LNCAP (cell line): ENCODE results near the gene LDLRAP1.

ENCODE experiments used
- TF ChIP-seq, protein P1 (sequence below): fragments of 450-650 bp; IDR thresholded peaks from 2 replicates; pipeline ENCODE4 v1.5.1; 2017; ENCODE audit warnings: mild to moderate bottlenecking

LDLRAP1 gene

DNA sequence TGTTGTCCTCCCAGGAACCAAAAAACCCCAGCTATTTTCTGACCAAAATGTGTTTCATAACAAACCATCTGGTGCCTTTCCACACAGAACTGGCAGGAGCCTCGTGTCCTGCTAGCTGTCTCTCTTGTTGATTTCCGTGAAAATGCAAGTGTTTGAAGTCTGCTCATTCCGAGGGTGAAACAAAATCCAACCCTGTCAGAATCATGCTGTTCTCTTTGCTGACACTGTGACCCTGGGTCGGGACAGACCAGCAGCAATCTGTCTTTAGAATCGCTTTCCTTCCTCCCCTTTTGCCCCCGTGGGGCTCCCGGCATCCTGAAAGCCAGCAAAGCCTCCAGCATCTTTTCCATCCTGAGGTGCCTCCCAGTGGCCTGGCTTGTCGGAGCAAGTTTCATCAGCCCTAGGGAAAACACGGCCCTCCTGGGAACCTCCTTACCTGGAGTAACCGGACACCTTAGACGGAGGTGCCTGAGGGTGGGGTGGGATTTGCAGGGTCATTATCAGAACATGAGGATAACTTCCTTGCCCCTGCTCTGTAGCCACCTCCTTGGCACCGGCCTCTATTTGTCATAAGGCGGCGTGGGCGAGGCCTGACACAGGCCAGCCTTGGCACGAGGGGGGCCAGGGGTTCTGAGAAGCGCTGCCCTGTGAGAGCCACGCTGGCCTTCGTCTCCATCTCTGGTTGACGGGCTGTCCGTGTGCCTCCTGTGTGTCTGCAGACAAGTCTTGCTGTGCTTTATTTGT lies 24.9 kb downstream of the LDLRAP1 start:
- TF ChIP-seq, protein P1, sequence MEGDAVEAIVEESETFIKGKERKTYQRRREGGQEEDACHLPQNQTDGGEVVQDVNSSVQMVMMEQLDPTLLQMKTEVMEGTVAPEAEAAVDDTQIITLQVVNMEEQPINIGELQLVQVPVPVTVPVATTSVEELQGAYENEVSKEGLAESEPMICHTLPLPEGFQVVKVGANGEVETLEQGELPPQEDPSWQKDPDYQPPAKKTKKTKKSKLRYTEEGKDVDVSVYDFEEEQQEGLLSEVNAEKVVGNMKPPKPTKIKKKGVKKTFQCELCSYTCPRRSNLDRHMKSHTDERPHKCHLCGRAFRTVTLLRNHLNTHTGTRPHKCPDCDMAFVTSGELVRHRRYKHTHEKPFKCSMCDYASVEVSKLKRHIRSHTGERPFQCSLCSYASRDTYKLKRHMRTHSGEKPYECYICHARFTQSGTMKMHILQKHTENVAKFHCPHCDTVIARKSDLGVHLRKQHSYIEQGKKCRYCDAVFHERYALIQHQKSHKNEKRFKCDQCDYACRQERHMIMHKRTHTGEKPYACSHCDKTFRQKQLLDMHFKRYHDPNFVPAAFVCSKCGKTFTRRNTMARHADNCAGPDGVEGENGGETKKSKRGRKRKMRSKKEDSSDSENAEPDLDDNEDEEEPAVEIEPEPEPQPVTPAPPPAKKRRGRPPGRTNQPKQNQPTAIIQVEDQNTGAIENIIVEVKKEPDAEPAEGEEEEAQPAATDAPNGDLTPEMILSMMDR = no peak

DNA sequence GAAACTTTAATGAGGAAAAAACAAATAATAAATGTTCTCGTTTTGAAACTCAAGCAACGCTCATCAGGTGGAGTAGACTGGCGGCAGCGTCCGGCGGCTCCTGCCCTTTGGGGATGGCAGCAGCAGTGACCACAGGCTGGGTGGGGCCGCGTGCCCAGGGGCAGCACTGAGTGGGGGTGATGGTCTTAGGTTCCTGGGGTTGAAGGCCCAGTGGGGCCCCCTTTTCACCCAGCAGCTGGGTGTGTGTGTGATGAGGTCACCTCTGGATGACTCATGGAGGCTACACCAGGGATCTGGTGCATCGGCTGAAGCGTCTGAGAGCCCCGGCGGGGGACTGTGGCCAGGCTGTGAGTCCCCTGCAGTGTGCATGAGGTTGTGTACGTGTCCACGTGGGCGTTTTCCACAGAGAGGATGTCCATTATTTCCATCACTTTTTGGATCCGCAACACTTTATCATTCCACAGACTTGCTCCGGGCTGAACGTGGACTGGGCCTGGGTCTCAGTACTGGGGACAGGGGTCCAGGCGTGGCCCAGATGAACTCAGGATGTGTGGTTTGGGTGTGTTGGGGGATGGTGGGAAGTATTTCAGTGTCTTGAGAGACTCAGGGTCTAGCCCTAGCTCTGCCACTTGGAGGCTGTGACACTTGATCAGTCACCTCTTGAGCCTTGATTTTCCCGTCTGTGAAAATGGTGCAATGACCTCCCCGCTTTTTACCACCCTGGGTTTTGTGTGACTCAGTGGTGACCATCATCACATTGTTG lies 25.6 kb downstream of the LDLRAP1 start:
- TF ChIP-seq, protein P1 = no peak

DNA sequence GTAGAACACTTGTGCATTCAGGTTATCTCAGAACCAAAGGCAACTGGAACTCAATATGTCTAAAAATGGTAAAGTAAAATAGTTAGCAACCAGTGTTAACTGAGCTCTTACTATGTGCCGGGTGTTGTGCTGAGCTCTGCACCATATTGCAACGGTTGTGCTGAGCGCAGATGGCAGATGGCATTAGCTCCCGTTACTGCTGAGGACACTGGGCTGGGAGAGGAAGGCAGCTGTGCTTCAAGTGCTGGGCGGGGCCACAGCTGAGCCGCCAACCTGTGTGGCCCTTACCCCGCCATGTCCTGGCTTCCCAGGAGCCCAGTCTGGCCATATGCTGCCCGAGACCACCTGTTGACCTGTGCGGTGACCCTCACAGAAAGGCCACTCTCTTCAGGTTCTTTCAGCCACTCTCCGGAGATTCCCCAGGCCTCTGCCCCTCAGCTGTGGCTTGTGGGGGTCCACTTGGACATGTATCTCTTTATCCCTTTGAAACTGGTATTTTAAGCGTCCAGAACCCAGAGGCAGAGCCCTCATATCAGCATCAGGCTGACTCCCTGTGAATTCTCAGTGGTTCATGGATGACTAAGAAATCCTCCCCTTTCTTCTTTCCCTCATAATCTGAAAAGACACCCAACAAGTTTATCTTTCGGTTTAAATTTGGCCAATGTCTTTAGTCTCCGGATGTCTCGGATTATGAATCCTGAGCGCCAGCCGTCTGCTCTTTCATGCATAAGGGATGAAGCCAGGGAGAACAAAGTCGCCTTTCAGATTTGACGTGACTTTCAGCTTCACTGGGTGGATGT lies 26.4 kb downstream of the LDLRAP1 start:
- TF ChIP-seq, protein P1 = no peak

DNA sequence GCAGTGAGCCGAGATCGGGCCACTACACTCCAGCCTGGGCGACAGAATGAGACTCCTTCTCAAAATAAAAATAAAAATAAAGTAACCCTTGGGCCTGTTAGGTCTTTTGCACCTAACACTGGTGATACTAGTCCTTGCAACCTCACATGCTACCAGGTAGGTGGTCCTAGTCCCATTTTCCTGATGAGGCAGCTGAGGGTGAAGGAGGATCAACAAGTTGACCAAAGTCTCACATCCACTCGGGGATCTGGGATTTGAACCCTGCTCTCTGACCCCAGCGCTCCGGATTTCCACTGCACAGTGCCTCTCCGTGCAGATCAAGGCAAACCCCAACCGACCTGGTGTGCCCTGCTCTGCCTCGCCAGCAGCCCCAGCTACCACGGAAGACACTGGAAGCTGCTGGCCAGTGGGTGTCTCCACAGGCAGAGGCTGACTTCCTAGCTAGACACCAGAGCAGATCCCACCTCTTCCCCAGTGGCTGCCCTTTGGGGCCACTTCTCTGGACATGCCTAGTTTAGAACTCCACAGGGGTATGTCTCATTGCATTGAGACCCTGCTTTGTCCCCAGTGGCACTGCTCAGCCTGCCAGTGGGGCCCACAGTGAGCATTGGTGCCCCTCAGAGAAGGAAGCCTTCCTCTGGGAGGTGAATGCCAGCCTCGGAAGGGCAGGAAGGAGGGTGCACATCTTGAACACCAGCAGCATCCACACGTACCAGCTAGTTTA lies 27.6 kb downstream of the LDLRAP1 start:
- TF ChIP-seq, protein P1 = no peak

DNA sequence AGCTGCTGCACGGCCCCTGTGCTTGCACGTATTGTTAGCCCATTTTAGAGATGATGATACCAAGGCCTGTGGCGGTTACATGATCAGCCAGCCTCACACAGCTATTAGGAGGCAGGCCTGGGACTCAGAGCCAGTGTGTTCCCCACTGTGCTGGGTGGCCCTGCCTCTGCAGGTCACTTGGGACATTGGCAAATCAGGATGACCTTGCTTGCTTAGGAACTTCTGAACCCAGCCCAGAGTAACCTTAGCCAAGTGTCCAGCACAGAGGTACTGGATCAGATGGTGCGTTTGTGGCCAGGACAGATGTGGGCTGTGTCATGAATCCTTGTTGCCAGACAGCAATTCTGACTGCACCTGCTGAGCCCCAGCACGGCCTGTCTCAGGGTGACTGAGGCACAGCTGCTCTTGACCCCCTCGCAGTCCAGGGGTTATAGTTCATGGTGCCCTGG lies 28.1 kb downstream of the LDLRAP1 start:
- TF ChIP-seq, protein P1 = no peak

DNA sequence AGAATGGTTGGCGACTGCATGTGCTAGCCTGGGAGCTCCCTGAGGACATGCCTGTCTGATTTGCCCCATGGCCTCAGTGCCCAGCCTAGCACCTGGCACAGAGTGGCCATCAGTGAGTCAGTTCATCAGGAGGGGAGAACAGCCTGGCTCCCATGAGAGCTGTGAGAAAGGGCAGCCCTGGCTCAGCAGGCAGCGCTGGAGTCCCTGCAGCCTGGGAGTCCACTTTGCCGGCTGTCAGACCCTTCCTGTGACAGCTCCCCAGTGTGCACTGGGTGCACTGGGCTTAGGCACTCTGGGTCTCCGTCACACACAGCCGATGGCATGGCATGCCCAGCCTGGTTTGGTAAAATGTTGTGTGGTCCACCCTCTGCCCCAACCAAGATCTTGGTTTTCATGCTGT lies 28.7 kb downstream of the LDLRAP1 start:
- TF ChIP-seq, protein P1 = no peak
